Activated naive CD4-positive, alpha-beta T cell treated with anti-CD3 and anti-CD28 coated beads for 36 hours (primary cell): ENCODE measurements around the gene INTS12. TPM values are rescaled to one million over a fixed set of nuclear protein-coding genes. Genes with fewer than 3 reads are reported as not detected.

Experiments
- CTCF ChIA-PET: fragments of 350-600 bp; sonication (Branson Sonifier 250); formaldehyde crosslinking; loops from one replicate; lab custom pipeline; 2021; ENCODE audit warnings: antibody characterized with exemption; lab: Charles Lee
- DNase-seq: peaks from one replicate; pipeline ENCODE4 v3.0.0-alpha.2; 2020
- H3K27ac Mint-ChIP-seq: one replicate; pipeline ENCODE4 v1.8.0; 2021; ENCODE audit warnings: mild to moderate bottlenecking, mixed read lengths
- H3K27me3 Mint-ChIP-seq: one replicate; pipeline ENCODE4 v1.8.0; 2021; ENCODE audit warnings: low read depth, mixed read lengths
- H3K36me3 Mint-ChIP-seq: one replicate; pipeline ENCODE4 v1.8.0; 2021; ENCODE audit warnings: low read depth, mixed read lengths
- H3K4me1 Mint-ChIP-seq: one replicate; pipeline ENCODE4 v1.8.0; 2021; ENCODE audit warnings: low read depth, mixed read lengths
- H3K4me3 Mint-ChIP-seq: one replicate; pipeline ENCODE4 v1.8.0; 2021; ENCODE audit warnings: mild to moderate bottlenecking, moderate library complexity, mixed read lengths
- H3K9me3 Mint-ChIP-seq: one replicate; pipeline ENCODE4 v1.8.0; 2021; ENCODE audit warnings: mixed read lengths
- intact Hi-C: fragments of 100-400 bp; cut with micrococcal nuclease; formaldehyde crosslinking; loops from one replicate; pipeline ENCODE4 v1.15.1; 2023
- total RNA-seq, 2 experiments: library from RNA; stranded (reverse); gene quantifications; one replicate each; pipeline ENCODE4 v1.2.3, GENCODE V29; 2021

The INTS12 gene
- total RNA-seq, 2 experiments from 2014 or later = 24.5 to 24.8 TPM

GRCh38 chr4:105674011-105674410, 34.5 kb downstream of the INTS12 start:
- Mint-ChIP-seq H3K27ac (no peak overlapping the region), H3K4me3 (no peak overlapping the region), H3K36me3 (no peaks in the 10 kb centered on the region), H3K9me3 (no peaks in the 10 kb centered on the region), H3K4me1 (no peaks in the 10 kb centered on the region), H3K27me3 (peaks cover 6% of the 10 kb centered on the region)
- intact Hi-C loops = no loop called here
- CTCF ChIA-PET = interaction anchor here (0.7 kb wide), 1 partner anchor 269 kb away, joined by 3 read pairs; no protein-coding TSS in a partner anchor
- DNase-seq = no peak

- no peak overlapping the region for H3K4me3 Mint-ChIP-seq
- no peak overlapping the region for H3K27ac Mint-ChIP-seq
- no peaks in the 10 kb centered on the region for H3K9me3 Mint-ChIP-seq
- no peaks in the 10 kb centered on the region for H3K4me1 Mint-ChIP-seq
- H3K27me3 Mint-ChIP-seq = peaks cover 6% of the 10 kb centered on the region
- CTCF ChIA-PET = no interaction called here
- intact Hi-C loops = no loop called here
- H3K36me3 Mint-ChIP-seq = no peaks in the 10 kb centered on the region
- DNase-seq = no peak
Measured at GRCh38 chr4:105671301-105671700, 37.2 kb downstream of the INTS12 start.

- Mint-ChIP-seq H3K27ac (no peak overlapping the region), H3K27me3 (peaks cover 6% of the 10 kb centered on the region), H3K36me3 (no peaks in the 10 kb centered on the region), H3K4me1 (no peaks in the 10 kb centered on the region), H3K9me3 (no peaks in the 10 kb centered on the region), H3K4me3 (no peak overlapping the region)
- CTCF ChIA-PET = no interaction called here
- DNase-seq = no peak
- intact Hi-C loops = no loop called here
Measured at GRCh38 chr4:105670684-105671083, 37.8 kb downstream of the INTS12 start.

- CTCF ChIA-PET = interaction anchor here (0.6 to 1.6 kb wide), 3 partner anchors 10 to 670 kb away, joined by 3 to 4 read pairs (median 4); no protein-coding TSS in a partner anchor
- no peak overlapping the region for H3K27ac Mint-ChIP-seq
- no peaks in the 10 kb centered on the region for H3K9me3 Mint-ChIP-seq
- no peak for DNase-seq
- H3K4me1 Mint-ChIP-seq = no peaks in the 10 kb centered on the region
- H3K4me3 Mint-ChIP-seq = no peak overlapping the region
- intact Hi-C loops = loop anchor here (1.0 kb wide), 2 partner anchors 145 to 525 kb away; no protein-coding TSS in a partner anchor
- peaks cover 4% of the 10 kb centered on the region for H3K27me3 Mint-ChIP-seq
- no peaks in the 10 kb centered on the region for H3K36me3 Mint-ChIP-seq
Measured at GRCh38 chr4:105666693-105667092, 41.8 kb downstream of the INTS12 start.

- no peak for DNase-seq
- no peaks in the 10 kb centered on the region for H3K27me3 Mint-ChIP-seq
- no peaks in the 10 kb centered on the region for H3K36me3 Mint-ChIP-seq
- H3K9me3 Mint-ChIP-seq = no peaks in the 10 kb centered on the region
- CTCF ChIA-PET = no interaction called here
- H3K27ac Mint-ChIP-seq = no peak overlapping the region
- intact Hi-C loops = no loop called here
- no peaks in the 10 kb centered on the region for H3K4me1 Mint-ChIP-seq
- H3K4me3 Mint-ChIP-seq = no peak overlapping the region
Measured at GRCh38 chr4:105662935-105663675, 45.4 kb downstream of the INTS12 start.

GRCh38 chr4:105661028-105661427, 47.5 kb downstream of the INTS12 start:
- DNase-seq = no peak
- Mint-ChIP-seq H3K9me3 (no peaks in the 10 kb centered on the region), H3K4me3 (no peak overlapping the region), H3K36me3 (no peaks in the 10 kb centered on the region), H3K27ac (no peak overlapping the region), H3K4me1 (no peaks in the 10 kb centered on the region), H3K27me3 (peaks cover 3% of the 10 kb centered on the region)
- CTCF ChIA-PET = no interaction called here
- intact Hi-C loops = no loop called here

GRCh38 chr4:105659190-105659589, 49.3 kb downstream of the INTS12 start:
- no peaks in the 10 kb centered on the region for H3K9me3 Mint-ChIP-seq
- no peaks in the 10 kb centered on the region for H3K4me1 Mint-ChIP-seq
- H3K4me3 Mint-ChIP-seq = no peak overlapping the region
- CTCF ChIA-PET = interaction anchor here (1.0 kb wide), 1 partner anchor 138 kb away, joined by 3 read pairs; no protein-coding TSS in a partner anchor
- H3K36me3 Mint-ChIP-seq = no peaks in the 10 kb centered on the region
- intact Hi-C loops = no loop called here
- H3K27ac Mint-ChIP-seq = no peak overlapping the region
- H3K27me3 Mint-ChIP-seq = peaks cover 6% of the 10 kb centered on the region
- no peak for DNase-seq

GRCh38 chr4:105657117-105657765, 51.2 kb downstream of the INTS12 start:
- no peak for DNase-seq
- intact Hi-C loops = no loop called here
- H3K9me3 Mint-ChIP-seq = no peaks in the 10 kb centered on the region
- no peaks in the 10 kb centered on the region for H3K4me1 Mint-ChIP-seq
- no peak overlapping the region for H3K4me3 Mint-ChIP-seq
- no peaks in the 10 kb centered on the region for H3K36me3 Mint-ChIP-seq
- H3K27ac Mint-ChIP-seq = no peak overlapping the region
- peaks cover 8% of the 10 kb centered on the region for H3K27me3 Mint-ChIP-seq
- CTCF ChIA-PET = interaction anchor here (1.0 kb wide), 1 partner anchor 9 kb away, joined by 4 read pairs; no protein-coding TSS in a partner anchor

- DNase-seq = no peak
- H3K36me3 Mint-ChIP-seq = no peaks in the 10 kb centered on the region
- intact Hi-C loops = no loop called here
- no peak overlapping the region for H3K27ac Mint-ChIP-seq
- CTCF ChIA-PET = no interaction called here
- H3K4me3 Mint-ChIP-seq = no peak overlapping the region
- H3K9me3 Mint-ChIP-seq = no peaks in the 10 kb centered on the region
- no peaks in the 10 kb centered on the region for H3K4me1 Mint-ChIP-seq
- H3K27me3 Mint-ChIP-seq = peaks cover 12% of the 10 kb centered on the region
Measured at GRCh38 chr4:105652286-105652888, 56.1 kb downstream of the INTS12 start.

- CTCF ChIA-PET = no interaction called here
- intact Hi-C loops = no loop called here
- H3K4me3 Mint-ChIP-seq = no peak overlapping the region
- H3K27ac Mint-ChIP-seq = no peak overlapping the region
- H3K27me3 Mint-ChIP-seq = peaks cover 12% of the 10 kb centered on the region
- DNase-seq = no peak
- H3K36me3 Mint-ChIP-seq = no peaks in the 10 kb centered on the region
- H3K4me1 Mint-ChIP-seq = no peaks in the 10 kb centered on the region
- no peaks in the 10 kb centered on the region for H3K9me3 Mint-ChIP-seq
Measured at GRCh38 chr4:105651884-105652283, 56.6 kb downstream of the INTS12 start.

- CTCF ChIA-PET = interaction anchor here (0.6 kb wide), 1 partner anchor 29 kb away, joined by 4 read pairs; no protein-coding TSS in a partner anchor
- intact Hi-C loops = no loop called here
- no peak overlapping the region for H3K4me3 Mint-ChIP-seq
- no peaks in the 10 kb centered on the region for H3K9me3 Mint-ChIP-seq
- H3K36me3 Mint-ChIP-seq = no peaks in the 10 kb centered on the region
- no peak for DNase-seq
- H3K27ac Mint-ChIP-seq = no peak overlapping the region
- no peaks in the 10 kb centered on the region for H3K4me1 Mint-ChIP-seq
- H3K27me3 Mint-ChIP-seq = peaks cover 14% of the 10 kb centered on the region
Measured at GRCh38 chr4:105650190-105650589, 58.3 kb downstream of the INTS12 start.

- H3K27ac Mint-ChIP-seq = no peak overlapping the region
- CTCF ChIA-PET = no interaction called here
- DNase-seq = no peak
- no peaks in the 10 kb centered on the region for H3K36me3 Mint-ChIP-seq
- H3K4me3 Mint-ChIP-seq = no peak overlapping the region
- H3K9me3 Mint-ChIP-seq = no peaks in the 10 kb centered on the region
- intact Hi-C loops = no loop called here
- no peaks in the 10 kb centered on the region for H3K4me1 Mint-ChIP-seq
- peaks cover 15% of the 10 kb centered on the region for H3K27me3 Mint-ChIP-seq
Measured at GRCh38 chr4:105645440-105645839, 63.0 kb downstream of the INTS12 start.
